Measurements from ENCODE around the gene ZCCHC13. TPM values are rescaled to one million over a fixed set of nuclear protein-coding genes. Genes with fewer than 3 reads are reported as not detected.

The ZCCHC13 gene
- total and polyA plus RNA-seq, 4 donors, result not detected

GRCh38 chrX:74262452-74263209 lies 41.3 kb upstream of the ZCCHC13 start:
- H3K27ac ChIP-seq (ENCODE audit: low read depth in 1 of 2, low read length in 2 of 2), result no peak overlapping the region
- 100% methylated on average over 1 of the region's 1 CpG for WGBS
- H3K4me1 ChIP-seq (ENCODE audit: control insufficient read depth in 4 of 4, insufficient read depth in 4 of 4, low read length in 3 of 4), result no peaks in the 10 kb centered on the region
- H3K9ac ChIP-seq (ENCODE audit: low read depth in 1 of 2, low read length in 2 of 2), result no peak overlapping the region
- TF ChIP-seq ZBTB33 (IDR thresholded peaks at IDR 0.05) (no peak), SP1 (IDR thresholded peaks at IDR 0.05) (no peak), EGR1 (IDR thresholded peaks at IDR 0.05; ENCODE audit: low read depth in 2 of 2) (no peak), JUND (IDR thresholded peaks at IDR 0.05) (no peak), REST (IDR thresholded peaks at IDR 0.05) (no peak), YY1 (IDR thresholded peaks at IDR 0.05) (no peak), FOXA1 (IDR thresholded peaks at IDR 0.05) (no peak), TAF1 (conservative IDR thresholded peaks at IDR 0.05) (no peak), GABPA (IDR thresholded peaks at IDR 0.05 in 1 of 2, conservative IDR thresholded peaks at IDR 0.05 in 1 of 2) (no peak), HNF4G (IDR thresholded peaks at IDR 0.05) (no peak)
- TF ChIP-seq, protein P1, sequence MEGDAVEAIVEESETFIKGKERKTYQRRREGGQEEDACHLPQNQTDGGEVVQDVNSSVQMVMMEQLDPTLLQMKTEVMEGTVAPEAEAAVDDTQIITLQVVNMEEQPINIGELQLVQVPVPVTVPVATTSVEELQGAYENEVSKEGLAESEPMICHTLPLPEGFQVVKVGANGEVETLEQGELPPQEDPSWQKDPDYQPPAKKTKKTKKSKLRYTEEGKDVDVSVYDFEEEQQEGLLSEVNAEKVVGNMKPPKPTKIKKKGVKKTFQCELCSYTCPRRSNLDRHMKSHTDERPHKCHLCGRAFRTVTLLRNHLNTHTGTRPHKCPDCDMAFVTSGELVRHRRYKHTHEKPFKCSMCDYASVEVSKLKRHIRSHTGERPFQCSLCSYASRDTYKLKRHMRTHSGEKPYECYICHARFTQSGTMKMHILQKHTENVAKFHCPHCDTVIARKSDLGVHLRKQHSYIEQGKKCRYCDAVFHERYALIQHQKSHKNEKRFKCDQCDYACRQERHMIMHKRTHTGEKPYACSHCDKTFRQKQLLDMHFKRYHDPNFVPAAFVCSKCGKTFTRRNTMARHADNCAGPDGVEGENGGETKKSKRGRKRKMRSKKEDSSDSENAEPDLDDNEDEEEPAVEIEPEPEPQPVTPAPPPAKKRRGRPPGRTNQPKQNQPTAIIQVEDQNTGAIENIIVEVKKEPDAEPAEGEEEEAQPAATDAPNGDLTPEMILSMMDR (IDR thresholded peaks at IDR 0.05; ENCODE audit: low read depth, low read length, missing input control), result no peak
- TF ChIP-seq, protein P2, sequence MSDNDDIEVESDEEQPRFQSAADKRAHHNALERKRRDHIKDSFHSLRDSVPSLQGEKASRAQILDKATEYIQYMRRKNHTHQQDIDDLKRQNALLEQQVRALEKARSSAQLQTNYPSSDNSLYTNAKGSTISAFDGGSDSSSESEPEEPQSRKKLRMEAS (IDR thresholded peaks at IDR 0.05), result no peak
- no peaks in the 10 kb centered on the region for H3K9me3 ChIP-seq (ENCODE audit: control insufficient read depth in 4 of 4, low read length in 3 of 4)
- DNase-seq (ENCODE audit: low spot score), result no peak
- H3K27me3 ChIP-seq (ENCODE audit: control insufficient read depth in 4 of 4, insufficient read depth in 4 of 4, low read length in 3 of 4), result no peaks in the 10 kb centered on the region
- H3K36me3 ChIP-seq (ENCODE audit: control insufficient read depth in 4 of 4, insufficient read depth in 3 of 4, low read depth in 1 of 4, low read length in 3 of 4), result peaks cover 0 to 4% (median 2%) of the 10 kb centered on the region in 4 donors
- H3K4me3 ChIP-seq (ENCODE audit: low read depth in 1 of 3, low read length in 3 of 3), result no peak overlapping the region

GRCh38 chrX:74270393-74270792 lies 33.6 kb upstream of the ZCCHC13 start:
- Histone ChIP-seq H3K27me3 (ENCODE audit: control insufficient read depth in 4 of 4, insufficient read depth in 4 of 4, low read length in 3 of 4) (no peaks in the 10 kb centered on the region), H3K9ac (ENCODE audit: low read depth in 1 of 2, low read length in 2 of 2) (no peak overlapping the region), H3K9me3 (ENCODE audit: control insufficient read depth in 4 of 4, low read length in 3 of 4) (no peaks in the 10 kb centered on the region), H3K4me1 (ENCODE audit: control insufficient read depth in 4 of 4, insufficient read depth in 4 of 4, low read length in 3 of 4) (no peaks in the 10 kb centered on the region), H3K4me3 (ENCODE audit: low read depth in 1 of 3, low read length in 3 of 3) (no peak overlapping the region), H3K36me3 (ENCODE audit: control insufficient read depth in 4 of 4, insufficient read depth in 3 of 4, low read depth in 1 of 4, low read length in 3 of 4) (peaks cover 2 to 13% (median 8%) of the 10 kb centered on the region in 4 donors), H3K27ac (ENCODE audit: low read depth in 1 of 2, low read length in 2 of 2) (no peak overlapping the region)
- TF ChIP-seq FOXA2 (IDR thresholded peaks at IDR 0.05), result no peak
- TF ChIP-seq TAF1 (conservative IDR thresholded peaks at IDR 0.05), result no peak
- no peak for TF ChIP-seq HNF4A (conservative IDR thresholded peaks at IDR 0.05)
- TF ChIP-seq, protein P2 (IDR thresholded peaks at IDR 0.05), result no peak
- no peak for TF ChIP-seq EGR1 (IDR thresholded peaks at IDR 0.05; ENCODE audit: low read depth in 2 of 2)
- DNase-seq (ENCODE audit: low spot score), result no peak
- WGBS, result 98% methylated on average over 3 of the region's 3 CpGs
